GM19395 (cell line): ENCODE data around the gene PAF1.

ENCODE experiments used
- ATAC-seq: cut with Tn5 transposase; IDR thresholded peaks from one replicate; pipeline ENCODE4 v1.9.1; 2021; ENCODE audit warnings: mild to moderate bottlenecking, moderate library complexity; ENCODE audit not compliant: unreplicated experiment

PAF1 gene

DNA sequence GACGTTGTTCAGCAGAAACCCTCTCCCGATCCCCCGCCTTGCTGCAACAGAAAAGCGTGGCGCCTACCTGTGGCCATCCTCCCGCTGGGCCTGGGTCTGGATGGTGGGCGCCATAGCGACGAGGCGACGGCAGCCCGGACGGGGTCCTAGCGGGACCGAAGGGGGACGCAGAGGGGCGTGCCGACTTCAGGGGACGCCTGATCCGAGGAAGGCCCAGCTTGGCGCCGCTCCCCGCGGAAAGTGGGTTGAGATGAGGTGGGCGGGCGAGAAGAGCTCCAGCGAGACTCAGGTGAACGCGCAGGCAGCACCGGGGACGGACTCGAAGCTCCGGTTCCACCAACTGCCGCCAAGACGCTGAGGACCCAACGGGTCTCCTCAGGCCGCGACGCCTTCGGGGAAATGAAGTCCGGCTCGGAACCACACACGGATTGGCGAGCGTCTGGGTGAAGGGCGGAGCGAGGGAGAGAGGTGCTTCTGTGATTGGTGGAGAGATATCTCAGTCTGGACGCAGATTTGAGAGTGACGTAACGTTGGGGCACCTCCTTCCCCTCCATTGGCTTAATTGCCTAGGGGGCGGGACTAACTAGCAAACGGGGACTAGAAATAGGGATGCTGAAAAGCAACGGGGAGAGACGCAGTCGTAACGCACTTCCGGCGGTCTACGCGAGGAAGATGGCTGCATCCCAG, at the start of gene PAF1, which contains the start of gene MED29:
PAF1 (minus strand) TSS at position 356 of the 687 bp plus-strand sequence; CDS start at position 114, 242 bp downstream.
MED29 (plus strand) TSS at position 628 of the 687 bp plus-strand sequence; CDS start at position 673, 45 bp downstream.
- ATAC-seq = peak; percentile 89

DNA sequence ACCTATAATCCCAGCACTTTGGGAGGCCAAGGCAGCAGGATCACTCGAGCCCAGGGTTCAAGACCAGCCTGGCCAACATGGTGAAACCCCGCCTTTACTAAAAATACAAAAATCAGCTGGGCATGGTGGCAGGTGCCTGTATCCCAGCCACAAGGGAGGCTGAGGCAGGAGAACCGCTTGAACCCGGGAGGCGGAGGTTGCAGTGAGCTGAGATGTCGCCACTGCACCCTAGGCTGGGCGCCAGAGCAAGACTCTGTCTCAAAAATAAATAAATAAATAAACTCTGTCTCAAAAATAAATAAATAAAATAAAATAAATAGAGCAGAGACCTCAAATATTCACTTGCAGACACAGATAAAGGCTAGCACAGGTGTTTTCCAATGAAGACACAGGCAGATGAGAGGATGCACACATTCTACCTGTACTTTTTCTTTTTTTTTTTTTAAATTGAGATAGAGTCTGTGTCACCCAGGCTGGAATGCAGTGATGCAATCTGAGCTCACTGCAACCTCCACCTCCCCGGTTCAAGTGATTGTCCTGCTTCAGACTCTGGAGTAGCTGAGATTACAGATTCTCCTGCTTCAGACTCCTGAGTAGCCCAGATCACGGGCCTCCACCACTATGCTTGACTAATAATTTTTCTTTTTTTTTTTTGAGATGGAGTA, 47.5 kb upstream of the PAF1 start:
- ATAC-seq = no peak

DNA sequence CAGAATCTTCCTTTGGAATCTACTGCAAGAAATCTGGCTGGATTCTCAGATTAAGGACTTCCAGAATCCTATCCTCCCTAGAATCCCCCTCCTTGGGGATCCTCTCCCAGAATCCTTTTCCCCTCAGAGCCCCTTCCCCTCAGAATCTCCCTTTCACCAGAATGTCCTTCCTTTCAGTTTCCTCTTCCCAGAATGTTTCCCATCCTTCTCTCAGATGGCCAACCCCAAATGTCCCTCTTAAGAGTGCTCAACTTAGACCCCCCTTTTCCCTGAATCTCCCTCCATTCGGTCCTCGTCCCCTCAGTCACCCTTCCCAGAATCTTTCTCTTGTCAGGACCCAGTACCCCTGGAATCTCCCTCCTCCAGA, 45.4 kb upstream of the PAF1 start:
- no peak for ATAC-seq

DNA sequence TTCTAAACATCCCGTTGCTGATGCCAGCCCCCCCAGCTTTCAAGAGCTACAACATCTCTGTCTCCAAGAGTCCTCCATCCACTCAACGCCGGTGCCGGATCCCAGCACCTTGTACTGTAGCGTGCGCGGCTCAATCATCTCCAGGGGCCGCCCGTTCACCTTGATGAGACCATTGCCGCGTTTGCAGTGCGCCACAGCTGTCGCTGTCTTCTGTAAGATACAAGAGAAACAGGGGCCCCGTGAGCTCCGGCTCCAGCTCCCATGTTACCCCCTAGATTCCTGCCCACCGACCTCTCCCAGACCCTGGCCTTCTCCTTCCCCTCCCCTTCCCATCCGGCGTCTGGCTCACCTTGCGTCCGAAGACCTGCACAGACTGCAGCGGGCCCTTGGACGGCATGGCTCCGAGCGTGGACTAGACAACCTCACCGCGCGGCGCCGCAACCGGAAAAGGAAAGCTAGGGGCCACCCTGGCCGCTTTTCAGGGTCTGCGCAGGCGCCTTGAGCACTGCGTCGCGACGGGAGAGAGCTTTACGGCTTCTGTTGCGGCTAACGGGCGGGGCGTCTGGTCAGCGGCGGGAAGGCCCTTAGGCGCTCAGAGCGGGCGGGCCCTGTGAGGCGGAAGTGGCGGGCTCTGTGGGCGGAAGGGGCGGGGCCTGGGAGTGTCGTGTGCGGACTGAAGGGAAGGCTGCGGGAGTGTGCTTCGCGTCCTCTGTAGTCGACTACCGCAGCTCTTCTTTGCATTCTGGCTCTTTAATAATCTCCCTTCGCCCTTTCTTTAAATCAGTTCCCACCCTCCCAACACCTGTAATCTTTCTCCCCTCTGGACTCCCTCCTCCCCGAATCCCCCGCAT, 44.8 kb upstream of the PAF1 start, which contains the start of gene RPS16:
RPS16 (minus strand) TSS at position 451 of the 851 bp plus-strand sequence; CDS start at position 397, 54 bp downstream.
- ATAC-seq = peak; percentile 58

DNA sequence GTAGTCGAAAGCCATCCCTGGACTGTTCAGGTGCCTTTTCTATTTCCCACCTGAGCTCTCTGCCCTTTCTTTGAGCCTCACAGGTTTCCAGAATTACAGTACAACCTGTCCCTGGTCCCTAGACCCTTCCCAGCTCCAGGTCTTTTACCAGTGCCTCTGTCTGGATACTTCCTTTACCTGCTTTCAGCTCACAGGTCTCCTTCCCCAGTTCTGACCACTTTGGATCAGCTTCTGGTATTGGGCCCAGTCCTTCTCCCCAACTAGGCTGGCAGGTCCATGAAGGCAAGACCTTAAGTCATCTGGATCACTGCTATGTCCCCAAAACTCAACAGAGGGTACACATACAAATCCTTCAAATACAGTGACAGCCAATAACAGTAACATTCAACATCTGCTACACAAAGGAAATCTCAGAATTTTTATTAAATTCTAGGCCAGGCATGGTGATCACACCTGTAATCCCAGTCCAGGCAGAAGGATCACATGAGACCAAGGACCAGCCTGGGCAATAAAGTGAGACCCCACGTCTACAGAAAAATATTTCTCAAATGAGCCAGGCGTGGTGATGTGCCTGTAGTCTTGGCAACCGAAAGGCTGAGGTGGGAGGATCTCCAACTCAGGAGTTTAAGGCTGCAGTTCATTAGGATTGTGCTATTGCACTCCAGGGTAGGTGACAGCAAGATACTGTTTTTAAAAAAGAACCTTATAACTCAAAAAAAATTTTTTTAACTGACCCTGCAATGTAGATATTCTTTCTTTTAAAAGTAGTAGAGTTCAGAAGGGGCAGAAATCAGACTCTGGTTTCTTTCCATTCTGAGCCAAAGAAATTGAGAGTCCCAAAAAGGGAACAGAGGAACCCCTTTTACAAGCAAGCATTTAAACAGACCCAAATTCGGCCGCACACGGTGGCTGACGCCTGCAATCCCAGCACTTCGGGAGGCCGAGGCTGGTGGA, 43.5 kb upstream of the PAF1 start:
- no peak for ATAC-seq

DNA sequence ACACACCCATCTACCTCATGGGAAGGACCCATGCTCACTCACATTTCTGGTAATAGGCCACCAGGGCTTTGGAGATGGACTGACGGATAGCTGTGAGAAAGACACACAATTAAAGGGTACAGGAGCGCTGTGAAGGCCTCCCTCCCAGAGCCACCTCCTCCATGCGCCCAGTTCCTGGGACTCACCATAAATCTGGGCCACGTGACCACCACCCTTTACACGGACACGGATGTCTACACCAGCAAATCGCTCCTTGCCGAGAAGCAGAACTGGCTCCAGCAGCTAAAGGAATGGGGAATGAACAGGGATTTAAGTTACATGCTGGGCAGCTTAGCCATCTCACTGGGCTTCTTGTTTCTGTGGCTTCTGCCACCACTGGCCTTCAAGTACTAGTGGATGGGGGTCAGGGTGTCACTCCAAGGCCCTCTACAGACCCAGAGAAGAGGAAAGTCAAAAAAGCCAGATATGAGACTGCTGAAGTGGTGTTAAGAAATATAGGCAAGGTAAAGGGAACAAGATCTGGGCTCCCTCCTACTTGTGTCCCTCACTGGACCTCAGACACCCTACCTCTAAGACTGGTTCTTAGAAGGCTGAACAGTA, 42.7 kb upstream of the PAF1 start:
- no peak for ATAC-seq

DNA sequence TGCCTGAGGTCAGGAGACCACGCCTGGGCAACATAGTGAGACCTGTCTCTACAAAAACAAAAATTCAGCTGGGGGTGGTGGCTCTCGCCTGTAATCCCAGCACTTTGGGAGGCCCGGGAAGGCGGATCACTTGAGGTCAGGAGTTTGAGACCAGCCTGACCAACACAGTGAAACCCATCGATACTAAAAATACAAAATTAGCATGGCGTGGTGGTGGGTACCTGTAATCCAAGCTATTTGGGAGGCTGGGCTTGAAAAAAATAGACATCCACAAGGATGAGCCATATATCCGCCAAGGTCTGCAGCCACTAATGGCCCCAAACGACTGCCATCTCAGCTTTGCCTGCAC, 41.7 kb upstream of the PAF1 start:
- no peak for ATAC-seq

DNA sequence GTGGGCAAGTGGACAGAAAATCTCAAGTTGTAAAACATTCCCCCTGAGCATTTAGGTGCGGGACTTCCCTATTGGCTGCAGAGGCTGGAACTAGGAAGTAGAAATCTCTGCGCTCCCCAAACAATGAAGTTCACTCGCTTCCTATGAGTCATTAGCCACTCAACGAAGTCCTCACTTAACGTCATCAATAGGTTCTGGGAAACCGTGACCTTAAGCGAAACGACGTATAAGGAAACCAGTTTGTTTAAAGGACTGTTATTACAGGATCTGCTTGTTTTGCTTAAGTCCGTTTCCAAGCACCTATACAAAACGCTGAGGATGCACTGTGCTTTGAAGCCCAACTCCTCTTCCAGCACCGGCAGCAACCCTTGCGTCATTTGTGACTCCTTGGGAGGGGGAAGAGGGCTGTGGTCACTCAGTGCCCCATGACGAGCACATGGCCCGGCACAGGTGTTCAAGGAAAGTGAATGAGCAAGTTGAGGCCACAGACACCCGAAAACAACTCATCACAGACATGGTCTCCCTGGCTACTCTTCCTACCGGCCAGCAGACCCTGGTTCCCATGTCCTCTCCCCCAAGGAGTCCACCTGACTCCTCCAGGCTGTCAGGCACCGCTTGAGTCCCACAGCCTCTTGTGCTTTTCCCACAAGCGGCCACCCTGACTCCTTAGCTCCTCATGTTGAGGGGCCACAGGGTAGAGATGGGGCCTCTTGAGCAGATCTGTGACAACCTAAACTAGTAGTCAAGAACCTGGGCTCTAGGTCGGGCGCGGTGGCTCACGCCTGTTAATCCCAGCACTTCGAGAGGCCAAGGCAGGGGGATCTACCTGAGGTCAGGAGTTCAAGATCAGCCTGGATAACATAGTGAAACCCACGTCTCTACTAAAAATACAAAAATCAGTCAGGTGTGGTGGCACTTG, 40.0 kb upstream of the PAF1 start:
- no peak for ATAC-seq

DNA sequence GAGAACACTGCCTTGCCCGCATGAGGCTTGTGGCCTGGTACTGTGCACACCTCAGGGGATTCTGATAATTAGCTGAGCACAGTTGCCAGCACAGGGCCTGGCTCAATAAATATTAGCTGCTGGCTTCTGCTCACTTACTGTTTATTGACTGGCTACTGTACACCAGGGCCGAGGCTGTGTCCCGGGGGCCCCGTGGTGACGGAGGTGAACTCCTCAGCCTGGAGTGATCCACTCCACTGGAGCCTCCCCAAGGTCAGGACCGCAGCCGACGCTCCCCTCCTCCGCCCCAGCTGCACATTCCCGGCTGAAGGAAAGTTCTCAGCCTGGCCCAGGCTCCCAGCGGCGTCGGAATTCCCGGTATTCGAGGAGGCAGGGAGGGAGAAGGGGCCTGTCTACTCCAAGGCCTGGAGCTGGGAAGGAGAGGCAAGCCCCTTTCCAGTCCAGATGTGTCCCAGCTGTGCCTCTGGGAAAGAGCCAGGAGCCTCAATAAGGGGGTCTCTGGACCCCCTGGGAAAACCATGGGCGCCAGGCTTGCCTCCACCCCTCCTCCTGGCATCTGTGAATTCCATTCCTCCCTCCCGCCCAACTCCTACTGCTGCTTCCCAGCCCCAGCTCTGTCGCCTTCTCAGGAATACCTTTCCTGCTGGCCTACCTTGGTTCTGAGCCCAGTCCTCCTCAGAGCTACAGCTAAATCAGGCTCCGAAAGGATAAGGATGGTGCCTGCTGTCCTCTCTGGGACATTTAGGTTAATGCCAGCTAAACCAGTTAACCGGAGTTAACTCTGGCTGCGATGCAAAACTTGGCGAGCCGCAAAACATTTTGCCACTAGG, 37.6 kb upstream of the PAF1 start:
- ATAC-seq = no peak

DNA sequence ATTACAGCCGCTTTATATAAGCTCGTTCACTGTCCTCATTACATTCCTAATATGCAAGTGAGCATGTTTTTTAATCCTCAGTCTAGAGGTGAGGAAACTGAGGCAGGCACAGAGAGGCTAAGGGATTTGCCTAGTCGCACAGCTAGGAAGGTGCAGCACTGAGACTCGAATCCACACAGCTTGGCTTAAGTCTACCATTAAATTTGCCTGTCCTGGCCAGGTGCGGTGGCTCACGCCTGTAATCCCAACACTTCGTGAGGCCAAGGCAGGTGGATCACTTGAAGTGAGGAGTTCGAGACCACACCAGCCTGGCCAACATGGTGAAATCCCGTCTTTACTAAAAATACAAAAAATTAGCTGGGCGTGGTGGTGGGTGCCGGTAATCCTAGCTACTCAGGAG, 36.8 kb upstream of the PAF1 start:
- no peak for ATAC-seq

DNA sequence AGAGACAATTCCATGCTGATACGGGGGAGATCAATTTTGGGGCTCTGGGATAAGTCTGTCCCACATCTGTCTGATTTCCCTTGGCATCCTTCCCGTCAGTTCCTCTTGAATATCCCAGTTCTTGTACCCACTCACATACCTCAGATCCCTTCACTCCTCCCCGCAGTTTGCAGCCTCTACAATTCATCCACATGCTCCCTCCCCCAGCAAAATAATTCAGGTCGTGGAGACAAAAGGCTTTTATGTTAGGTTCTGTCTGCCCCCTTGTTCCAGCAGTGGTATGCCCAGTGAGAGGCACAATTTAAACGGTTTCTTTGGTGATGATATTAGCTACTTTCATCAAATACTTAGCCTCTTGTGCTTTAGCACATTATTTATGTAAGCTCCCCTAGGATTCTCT, 35.3 kb upstream of the PAF1 start:
- ATAC-seq = no peak

DNA sequence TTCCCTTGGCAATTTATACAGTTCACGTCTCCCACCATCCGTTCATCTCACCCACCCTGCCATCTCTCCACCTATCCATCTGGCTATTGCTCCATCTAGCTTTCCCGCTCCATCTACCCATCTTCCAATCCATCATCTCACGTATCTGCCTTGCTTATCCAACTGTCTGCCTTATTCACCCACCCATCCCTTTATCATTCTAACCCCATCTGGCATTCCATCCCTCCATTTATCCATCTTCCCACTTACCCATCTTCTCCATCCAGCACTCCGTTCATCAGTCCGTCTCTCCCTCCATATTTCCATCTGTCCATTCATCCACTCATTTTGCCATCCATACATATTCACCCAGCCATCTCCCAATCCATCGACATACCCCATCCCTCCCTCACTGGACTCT, 34.8 kb upstream of the PAF1 start:
- ATAC-seq = no peak

DNA sequence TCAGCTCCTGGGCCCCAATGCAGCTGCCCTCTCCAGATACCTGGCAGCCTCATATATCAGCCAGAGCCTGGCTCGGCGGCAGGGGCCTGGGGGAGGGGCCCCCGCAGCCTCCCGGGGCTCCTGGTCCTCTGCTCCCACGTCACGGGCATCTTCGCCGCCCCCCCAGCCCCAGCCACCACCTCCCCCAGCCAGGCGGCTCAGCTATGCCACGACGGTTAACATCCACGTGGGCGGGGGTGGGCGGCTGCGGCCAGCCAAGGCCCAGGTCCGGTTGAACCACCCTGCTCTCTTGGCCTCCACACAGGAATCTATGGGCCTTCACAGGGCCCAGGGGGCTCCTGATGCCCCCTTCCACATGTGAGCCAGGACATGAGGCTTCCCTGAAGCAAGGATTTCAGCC, 34.0 kb upstream of the PAF1 start:
- no peak for ATAC-seq

DNA sequence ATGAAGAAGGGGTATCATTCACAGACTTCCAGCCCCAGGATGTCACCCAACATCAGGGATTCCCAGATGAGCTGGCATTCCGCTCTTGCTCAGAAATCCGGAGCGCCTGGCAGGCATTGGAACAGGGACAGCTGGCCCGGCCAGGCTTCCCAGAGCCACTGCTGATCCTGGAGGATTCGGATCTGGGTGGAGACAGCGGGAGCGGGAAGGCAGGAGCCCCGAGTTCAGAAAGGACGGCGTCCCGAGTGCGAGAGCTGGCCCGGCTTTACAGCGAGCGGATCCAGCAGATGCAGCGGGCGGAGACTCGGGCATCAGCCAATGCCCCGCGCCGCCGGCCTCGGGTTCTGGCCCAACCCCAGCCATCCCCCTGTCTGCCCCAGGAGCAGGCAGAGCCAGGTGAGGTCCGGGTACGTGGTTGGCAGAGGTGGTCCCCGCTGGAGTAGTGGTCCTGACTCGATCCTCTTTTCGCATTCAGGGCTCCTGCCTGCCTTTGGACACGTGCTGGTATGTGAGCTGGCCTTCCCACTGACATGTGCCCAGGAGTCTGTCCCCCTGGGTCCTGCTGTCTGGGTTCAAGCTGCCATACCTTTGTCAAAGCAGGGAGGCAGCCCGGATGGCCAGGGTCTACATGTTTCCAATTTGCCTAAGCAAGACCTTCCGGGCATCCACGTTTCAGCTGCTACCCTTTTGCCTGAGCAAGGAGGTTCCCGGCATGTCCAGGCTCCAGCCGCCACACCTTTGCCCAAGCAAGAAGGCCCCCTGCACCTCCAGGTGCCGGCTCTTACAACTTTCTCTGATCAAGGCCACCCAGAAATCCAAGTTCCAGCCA, 32.6 kb upstream of the PAF1 start:
- ATAC-seq = no peak

DNA sequence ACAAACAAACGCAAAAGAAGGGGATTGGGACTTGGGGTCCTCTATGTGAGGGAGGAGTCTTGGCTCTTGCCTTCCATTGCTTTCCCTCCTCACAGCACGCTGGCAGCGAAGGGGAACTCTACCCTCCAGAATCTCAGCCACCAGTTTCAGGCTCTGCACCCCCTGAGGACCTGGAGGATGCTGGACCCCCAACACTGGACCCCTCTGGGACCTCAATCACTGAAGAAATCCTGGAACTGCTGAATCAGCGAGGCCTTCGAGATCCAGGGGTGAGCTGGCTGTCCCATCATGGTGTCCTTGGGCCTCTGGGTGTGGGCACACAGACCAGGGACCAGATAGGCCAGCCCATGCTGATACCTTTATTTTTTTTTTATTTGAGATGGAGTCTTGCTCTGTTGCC, 31.1 kb upstream of the PAF1 start:
- no peak for ATAC-seq

DNA sequence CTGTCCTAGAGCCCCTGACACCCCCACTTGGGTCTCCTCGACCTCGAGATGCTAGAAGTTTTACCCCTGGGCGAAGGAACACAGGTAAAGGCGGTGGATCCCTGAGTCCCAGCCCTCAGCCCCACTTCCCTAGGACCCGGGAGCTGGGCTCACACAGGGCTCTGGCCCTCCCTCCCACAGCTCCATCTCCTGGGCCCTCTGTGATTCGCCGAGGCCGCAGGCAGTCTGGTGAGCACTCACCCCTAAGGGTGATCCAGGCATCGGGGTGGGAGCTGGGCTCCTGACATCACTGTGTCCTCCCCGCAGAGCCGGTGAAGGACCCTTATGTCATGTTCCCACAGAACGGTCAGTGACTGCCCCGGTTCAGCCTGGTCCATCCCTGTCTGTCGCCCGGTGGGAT, 29.9 kb upstream of the PAF1 start:
- no peak for ATAC-seq

DNA sequence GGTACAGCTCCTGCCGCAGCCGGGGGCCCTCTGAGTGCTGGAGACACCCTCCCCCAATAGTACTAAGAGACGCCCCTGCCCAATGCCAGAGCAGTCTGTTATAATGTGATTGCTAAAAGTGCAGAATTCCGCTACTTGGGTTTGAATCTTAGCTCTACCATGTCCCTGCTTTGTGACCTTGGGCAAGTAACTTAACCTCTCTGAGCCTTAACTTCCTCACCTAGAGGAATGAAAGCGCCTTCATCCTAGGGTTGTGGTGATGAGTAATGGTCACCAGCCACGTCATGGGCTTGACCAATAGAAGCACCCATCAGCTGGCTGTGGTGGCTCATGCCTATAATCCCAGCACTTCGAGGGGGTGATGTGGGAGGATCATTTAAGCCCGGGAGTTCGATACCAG, 28.1 kb upstream of the PAF1 start:
- ATAC-seq = no peak
